Neuronal stem cell (in vitro differentiated cells): ENCODE results near the gene EIF1AY. TPM values are rescaled to one million over a fixed set of nuclear protein-coding genes. Genes with fewer than 3 reads are reported as not detected.

ENCODE experiments used
- DNase-seq: peaks from one replicate; pipeline ENCODE4 v3.0.0-alpha.2; 2013; ENCODE audit warnings: low spot score
- H2AFZ ChIP-seq: one replicate; pipeline ENCODE4 v1.6.1; 2013; ENCODE audit warnings: mild to moderate bottlenecking, low read length, inconsistent platforms
- H2AK5ac ChIP-seq: 2 replicates; pipeline ENCODE4 v1.6.1; 2013; ENCODE audit warnings: low read depth, mild to moderate bottlenecking, inconsistent platforms, low read length, moderate library complexity, mixed read lengths
- H2BK120ac ChIP-seq: 2 replicates; pipeline ENCODE4 v1.6.1; 2013; ENCODE audit warnings: low read depth, mild to moderate bottlenecking, inconsistent platforms, low read length, moderate library complexity, mixed read lengths
- H2BK12ac ChIP-seq: one replicate; pipeline ENCODE4 v1.6.1; 2013; ENCODE audit warnings: low read length, inconsistent platforms
- H2BK15ac ChIP-seq: 2 replicates; pipeline ENCODE4 v1.6.1; 2013; ENCODE audit warnings: mild to moderate bottlenecking, low read length, inconsistent platforms, mixed read lengths
- H2BK5ac ChIP-seq: one replicate; pipeline ENCODE4 v1.6.1; 2013; ENCODE audit warnings: inconsistent platforms, mild to moderate bottlenecking, low read length, moderate library complexity
- H3K14ac ChIP-seq: one replicate; pipeline ENCODE4 v1.6.1; 2013; ENCODE audit warnings: low read length, inconsistent platforms
- H3K18ac ChIP-seq: 2 replicates; pipeline ENCODE4 v1.6.1; 2013; ENCODE audit warnings: low read length, inconsistent platforms
- H3K23ac ChIP-seq: 2 replicates; pipeline ENCODE4 v1.6.1; 2013; ENCODE audit warnings: low read depth, mild to moderate bottlenecking, mixed read lengths, low read length, inconsistent platforms; ENCODE audit not compliant: poor library complexity
- H3K27ac ChIP-seq: replicated peaks from 3 replicates; pipeline ENCODE4 v1.5.1; 2013; ENCODE audit warnings: low read length, inconsistent platforms
- H3K27me3 ChIP-seq, 3 experiments: 2 replicates each; pipeline ENCODE4 v1.6.1; 2013; ENCODE audit warnings: low read length in 3 of 3, mild to moderate bottlenecking in 2 of 3, inconsistent platforms in 1 of 3, low read depth in 1 of 3, mixed read lengths in 1 of 3, moderate library complexity in 1 of 3; ENCODE audit not compliant: control insufficient read depth in 3 of 3, insufficient read depth in 3 of 3
- H3K36me3 ChIP-seq, 2 donors: replicated peaks in 1 of 2; 2 replicates each; pipeline ENCODE4 v1.6.1; 2013; ENCODE audit warnings: low read length in 2 of 2; ENCODE audit not compliant: control insufficient read depth in 2 of 2, insufficient read depth in 2 of 2
- H3K4ac ChIP-seq: 2 replicates; pipeline ENCODE4 v1.6.1; 2013; ENCODE audit warnings: inconsistent platforms, mild to moderate bottlenecking, low read length, moderate library complexity
- H3K4me1 ChIP-seq, 2 donors: 1 replicate in 1 of 2; 2 replicates in 1 of 2; pipeline ENCODE4 v1.6.1; 2013; ENCODE audit warnings: low read length in 2 of 2, low read depth in 1 of 2; ENCODE audit not compliant: control insufficient read depth in 2 of 2, insufficient read depth in 1 of 2
- H3K4me2 ChIP-seq: one replicate; pipeline ENCODE4 v1.6.1; 2013; ENCODE audit warnings: mild to moderate bottlenecking, low read length, inconsistent platforms; ENCODE audit not compliant: insufficient read depth, poor library complexity, severe bottlenecking
- H3K4me3 ChIP-seq, 2 donors: 2 replicates each; pipeline ENCODE4 v1.5.1; 2013; ENCODE audit warnings: low read length in 2 of 2, mild to moderate bottlenecking in 2 of 2, inconsistent platforms in 1 of 2, moderate library complexity in 1 of 2
- H3K79me1 ChIP-seq: one replicate; pipeline ENCODE4 v1.6.1; 2013; ENCODE audit warnings: low read depth, mild to moderate bottlenecking, inconsistent platforms, low read length, moderate library complexity
- H3K9ac ChIP-seq: one replicate; pipeline ENCODE4 v1.6.1; 2013; ENCODE audit warnings: mild to moderate bottlenecking, low read depth, low read length, inconsistent platforms; ENCODE audit not compliant: poor library complexity
- H3K9me3 ChIP-seq, 2 donors: replicated peaks in 1 of 2; 2 replicates each; pipeline versions ENCODE3 to v1.6.1; 2013; ENCODE audit warnings: low read length in 2 of 2, mild to moderate bottlenecking in 2 of 2, inconsistent platforms in 1 of 2, low read depth in 1 of 2, mixed read lengths in 1 of 2, moderate library complexity in 1 of 2; ENCODE audit not compliant: control insufficient read depth in 2 of 2, insufficient read depth in 1 of 2
- H4K8ac ChIP-seq: one replicate; pipeline ENCODE4 v1.6.1; 2013; ENCODE audit warnings: low read depth, mild to moderate bottlenecking, inconsistent platforms, low read length, moderate library complexity
- H4K91ac ChIP-seq: one replicate; pipeline ENCODE4 v1.6.1; 2013; ENCODE audit warnings: low read length, low read depth, mild to moderate bottlenecking, inconsistent platforms; ENCODE audit not compliant: poor library complexity
- WGBS, 2 donors: extraction: QIAGEN DNeasy Blood & Tissue Kit; methylation state at CpG; one replicate each; pipeline ENCODE4 v1.1.7; 2013; ENCODE audit warnings: missing lambda C conversion rate in 2 of 2, mixed read lengths in 1 of 2; ENCODE audit not compliant: insufficient read length in 2 of 2, insufficient replicate concordance in 1 of 2; ENCODE audit errors: extremely low coverage in 2 of 2; 5-methylcytosine and 5-hydroxymethylcytosine counted together
- small RNA-seq: library from polyadenylated mRNA; stranded (forward); fragments of <200 nt; extraction: miRNeasy Mini kit (QIAGEN cat#:217004); gene quantifications from one replicate; pipeline ENCODE3, GENCODE V24; 2013; ENCODE audit not compliant: insufficient read depth

The EIF1AY gene

GRCh38 chrY:20586161-20586560 lies 10.6 kb downstream of the EIF1AY start:
- Histone ChIP-seq H2BK5ac (no peak overlapping the region), H3K4me2 (no peak overlapping the region)

More at GRCh38 chrY:20586161-20586560, 10.6 kb downstream of the EIF1AY start:
- Histone ChIP-seq H2BK12ac (no peak overlapping the region), H3K79me1 (no peaks in the 10 kb centered on the region), H3K27me3 (no peaks in the 10 kb centered on the region), H2AFZ (no peak overlapping the region), H4K8ac (no peak overlapping the region), H3K14ac (no peak overlapping the region), H3K9ac (no peak overlapping the region), H3K4me3 (no peak overlapping the region), H3K23ac (no peak overlapping the region), H2BK120ac (no peak overlapping the region), H3K9me3 (no peaks in the 10 kb centered on the region), H3K4me1 (no peaks in the 10 kb centered on the region), H3K36me3 (no peaks in the 10 kb centered on the region), H2BK15ac (no peak overlapping the region), H3K4ac (no peak overlapping the region), H2AK5ac (no peak overlapping the region), H3K27ac (no peak overlapping the region), H3K18ac (no peak overlapping the region), H4K91ac (no peak overlapping the region)
- no CpG with 5 or more reads among the region's 4 CpGs for WGBS, 2 donors
- DNase-seq: no peak

Small RNA genes within 50 kb of the gene (small RNA-seq; reads per million reads assigned to genes)
- gene KDM5DP1: not detected
